Measurements from ENCODE around the gene NR2F1-AS1. TPM values are rescaled to one million over a fixed set of nuclear protein-coding genes. Genes with fewer than 3 reads are reported as not detected.
A peak's percentile ranks its signal among the peaks of the same experiment; 100 is the strongest.

The NR2F1-AS1 gene
- total RNA-seq, 1 donor from 2014 or later, result 13.6 TPM

DNA sequence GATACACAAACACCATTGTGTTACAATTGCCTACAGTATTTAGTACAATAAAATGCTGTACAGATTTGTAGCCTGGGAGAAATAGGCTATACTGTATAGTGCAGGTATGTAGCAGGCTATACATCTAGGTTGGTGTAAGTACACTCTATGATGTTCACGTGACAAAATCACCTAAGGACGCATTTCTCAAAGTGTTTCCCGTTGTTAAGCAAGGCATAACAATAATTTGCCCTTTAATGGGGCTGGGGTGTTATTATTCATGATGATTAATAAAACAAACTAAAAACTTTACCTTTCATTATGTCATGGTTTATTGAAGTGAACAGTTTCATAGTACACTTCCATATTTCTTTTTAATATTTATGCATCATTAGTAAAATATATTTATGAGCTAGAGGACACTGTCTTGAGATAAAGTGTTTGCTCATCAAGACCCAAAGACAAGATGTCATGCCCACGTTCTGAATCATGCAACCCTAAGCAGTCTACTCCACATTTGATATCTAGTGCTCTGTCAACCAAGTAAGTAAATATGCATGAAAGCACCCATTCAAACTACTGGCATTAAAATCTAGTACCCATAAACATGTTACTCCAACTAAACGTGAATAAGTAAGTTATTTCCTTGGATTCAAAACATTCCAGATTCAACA is 220.5 kb downstream of the NR2F1-AS1 start:
- H3K9me3 Mint-ChIP-seq, result no peaks in the 10 kb centered on the region
- TF ChIP-seq, protein P1, sequence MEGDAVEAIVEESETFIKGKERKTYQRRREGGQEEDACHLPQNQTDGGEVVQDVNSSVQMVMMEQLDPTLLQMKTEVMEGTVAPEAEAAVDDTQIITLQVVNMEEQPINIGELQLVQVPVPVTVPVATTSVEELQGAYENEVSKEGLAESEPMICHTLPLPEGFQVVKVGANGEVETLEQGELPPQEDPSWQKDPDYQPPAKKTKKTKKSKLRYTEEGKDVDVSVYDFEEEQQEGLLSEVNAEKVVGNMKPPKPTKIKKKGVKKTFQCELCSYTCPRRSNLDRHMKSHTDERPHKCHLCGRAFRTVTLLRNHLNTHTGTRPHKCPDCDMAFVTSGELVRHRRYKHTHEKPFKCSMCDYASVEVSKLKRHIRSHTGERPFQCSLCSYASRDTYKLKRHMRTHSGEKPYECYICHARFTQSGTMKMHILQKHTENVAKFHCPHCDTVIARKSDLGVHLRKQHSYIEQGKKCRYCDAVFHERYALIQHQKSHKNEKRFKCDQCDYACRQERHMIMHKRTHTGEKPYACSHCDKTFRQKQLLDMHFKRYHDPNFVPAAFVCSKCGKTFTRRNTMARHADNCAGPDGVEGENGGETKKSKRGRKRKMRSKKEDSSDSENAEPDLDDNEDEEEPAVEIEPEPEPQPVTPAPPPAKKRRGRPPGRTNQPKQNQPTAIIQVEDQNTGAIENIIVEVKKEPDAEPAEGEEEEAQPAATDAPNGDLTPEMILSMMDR (IDR thresholded peaks at IDR 0.05; ENCODE audit: unreplicated experiment), result no peak
- peaks cover 21% of the 10 kb centered on the region for H3K4me1 Mint-ChIP-seq
- H3K36me3 Mint-ChIP-seq, result no peaks in the 10 kb centered on the region
- no peak overlapping the region for H3K4me3 Mint-ChIP-seq
- H3K27me3 Mint-ChIP-seq (ENCODE audit: low read depth), result no peaks in the 10 kb centered on the region
- no peak for DNase-seq (ENCODE audit: low spot score in 2 of 2, unreplicated experiment in 2 of 2)
- no peak overlapping the region for H3K27ac Mint-ChIP-seq

DNA sequence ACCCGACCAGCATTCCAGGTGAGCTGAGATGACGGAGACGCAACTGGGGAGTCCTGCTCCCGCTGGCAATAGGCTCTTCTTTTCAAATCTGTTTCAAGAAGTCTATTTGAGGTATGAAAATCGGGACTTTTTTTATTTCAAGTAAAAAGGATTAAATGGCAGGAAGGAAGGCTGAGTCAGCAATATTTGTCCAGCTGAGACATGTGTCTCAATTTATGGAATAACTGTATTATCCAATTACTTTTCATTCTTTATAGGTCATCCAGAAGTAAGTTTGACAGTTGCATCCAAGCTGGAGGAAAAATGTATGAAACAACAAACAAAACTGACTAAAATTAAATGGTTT is 221.1 kb downstream of the NR2F1-AS1 start:
- peak overlapping the region; percentile 71 for H3K27ac Mint-ChIP-seq
- peaks cover 21% of the 10 kb centered on the region for H3K4me1 Mint-ChIP-seq
- H3K4me3 Mint-ChIP-seq, result no peak overlapping the region
- H3K27me3 Mint-ChIP-seq (ENCODE audit: low read depth), result no peaks in the 10 kb centered on the region
- no peaks in the 10 kb centered on the region for H3K9me3 Mint-ChIP-seq
- TF ChIP-seq, protein P1 (IDR thresholded peaks at IDR 0.05; ENCODE audit: unreplicated experiment), result no peak
- no peak for DNase-seq (ENCODE audit: low spot score in 2 of 2, unreplicated experiment in 2 of 2)
- H3K36me3 Mint-ChIP-seq, result no peaks in the 10 kb centered on the region

Other genes starting within 250 kb of the NR2F1-AS1 start
- gene NR2F1, start 2.0 kb upstream of the NR2F1-AS1 start, total RNA-seq, result 19.7 to 21.4 TPM (median 20.3 TPM) in 3 replicates
- 1.7 to 1.9 TPM (median 1.7 TPM) in 3 replicates for gene POU5F2, start 160.4 kb upstream of the NR2F1-AS1 start, total RNA-seq